HCT116 (cell line): ENCODE results near the gene TOX2. TPM values are rescaled to one million over a fixed set of nuclear protein-coding genes. Genes with fewer than 3 reads are reported as not detected.

ENCODE experiments used
- ATAC-seq: fragments of 200-7000 bp; cut with Tn5 transposase; 2 replicates; pipeline ENCODE4 v1.9.1; 2020; ENCODE audit warnings: mild to moderate bottlenecking, moderate library complexity
- BruUV-seq: library from RNA; stranded (reverse); fragments of 400-500 nt; replicated peaks from 2 replicates; lab custom pipeline; 2021; lab: Mats Ljungman, UMichigan
- CTCF ChIA-PET: fragments of 300-600 bp; sonication (Branson Sonifier 250); formaldehyde crosslinking; loops from one replicate; lab custom pipeline; 2021; ENCODE audit warnings: antibody characterized with exemption; lab: Charles Lee
- POLR2A ChIA-PET: fragments of 300-600, 350-600 bp; sonication (Branson Sonifier 250); formaldehyde crosslinking; loops from one replicate; lab custom pipeline; 2021; ENCODE audit warnings: antibody characterized with exemption; lab: Charles Lee
- RAD21 ChIA-PET, 2 experiments: fragments of 300-600 bp; sonication (Branson Sonifier 250); formaldehyde crosslinking; loops; one replicate each; lab custom pipeline; 2023; ENCODE audit warnings: low total read pairs in 2 of 2; ENCODE audit not compliant: uncharacterized antibody in 2 of 2, unreplicated experiment in 2 of 2, low non-redundant PET in 1 of 2; lab: Charles Lee
- DNase-seq: peaks from one replicate; pipeline ENCODE4 v3.0.0-alpha.2; 2010; ENCODE audit warnings: low read depth, low spot score
- H2AFZ ChIP-seq: fragments of 200-600 bp; shearing (Covaris generic), sonication (generic); 2 replicates; pipeline ENCODE4 v1.6.1; 2017; ENCODE audit warnings: low read depth, mixed run types, mixed read lengths, antibody characterized with exemption, low read length; ENCODE audit not compliant: poor library complexity, severe bottlenecking
- H3K27ac ChIP-seq: 2 replicates; pipeline ENCODE4 v1.5.1; 2012; ENCODE audit warnings: low read depth, low read length
- H3K27me3 ChIP-seq: fragments of 200-600 bp; sonication (generic); 2 replicates; pipeline ENCODE4 v1.6.1; 2016; ENCODE audit warnings: mixed run types, low read length, mixed read lengths; ENCODE audit not compliant: insufficient read depth
- H3K36me3 ChIP-seq, 2 experiments: fragments of 200-500 bp in 1 of 2; fragments of 200-600 bp in 1 of 2; sonication (Bioruptor generic) in 1 of 2; sonication (generic) in 1 of 2; 2 replicates each; pipeline versions ENCODE4 v1.5.1 to v1.6.1; 2014 to 2016; ENCODE audit warnings: low read length in 2 of 2, inconsistent platforms in 1 of 2, mixed read lengths in 1 of 2, mixed run types in 1 of 2; ENCODE audit not compliant: insufficient read depth in 2 of 2, control insufficient read depth in 1 of 2
- H3K4me1 ChIP-seq, 2 experiments: fragments of 200-600 bp in 1 of 2; sonication (generic) in 1 of 2; 2 replicates each; pipeline versions ENCODE4 v1.5.1 to v1.6.1; 2012 to 2017; ENCODE audit warnings: low read length in 2 of 2, inconsistent platforms in 1 of 2, mild to moderate bottlenecking in 1 of 2, mixed read lengths in 1 of 2, mixed run types in 1 of 2, moderate library complexity in 1 of 2; ENCODE audit not compliant: insufficient read depth in 2 of 2, control insufficient read depth in 1 of 2
- H3K4me2 ChIP-seq: fragments of 200-600 bp; sonication (generic); 2 replicates; pipeline ENCODE4 v1.6.1; 2017; ENCODE audit warnings: mixed run types, low read length, mixed read lengths
- H3K4me3 ChIP-seq, 2 experiments: fragments of 200-600 bp in 1 of 2; sonication (generic) in 1 of 2; replicated peaks in 1 of 2; 2 replicates each; pipeline ENCODE4 v1.5.1; 2011 to 2016; ENCODE audit warnings: low read length in 2 of 2, control low read depth in 1 of 2, low read depth in 1 of 2, mild to moderate bottlenecking in 1 of 2, mixed read lengths in 1 of 2, mixed run types in 1 of 2
- H3K79me2 ChIP-seq: fragments of 200-600 bp; sonication (generic); 2 replicates; pipeline ENCODE4 v1.6.1; 2017; ENCODE audit warnings: mild to moderate bottlenecking, mixed run types, low read length, moderate library complexity, mixed read lengths; ENCODE audit not compliant: insufficient read depth
- H3K9ac ChIP-seq: fragments of 200-600 bp; sonication (generic); 2 replicates; pipeline ENCODE4 v1.6.1; 2016; ENCODE audit warnings: low read length, mixed read lengths
- H3K9me2 ChIP-seq: fragments of 200-600 bp; sonication (generic), shearing (Covaris generic); 2 replicates; pipeline ENCODE4 v1.6.1; 2017; ENCODE audit warnings: mixed run types, mild to moderate bottlenecking, moderate library complexity; ENCODE audit not compliant: insufficient read depth
- H3K9me3 ChIP-seq, 2 experiments: fragments of 200-500 bp in 1 of 2; fragments of 200-600 bp in 1 of 2; sonication (Bioruptor generic) in 1 of 2; sonication (generic) in 1 of 2; 2 replicates each; pipeline ENCODE4 v1.6.1; 2014 to 2017; ENCODE audit warnings: low read length in 2 of 2, mixed read lengths in 2 of 2, inconsistent platforms in 1 of 2, low read depth in 1 of 2, mild to moderate bottlenecking in 1 of 2, mixed run types in 1 of 2, moderate library complexity in 1 of 2; ENCODE audit not compliant: control insufficient read depth in 1 of 2, insufficient read depth in 1 of 2
- H4K20me1 ChIP-seq: fragments of 200-600 bp; sonication (generic), shearing (Covaris generic); 2 replicates; pipeline ENCODE4 v1.6.1; 2017; ENCODE audit warnings: mixed run types, mild to moderate bottlenecking, moderate library complexity; ENCODE audit not compliant: insufficient read depth
- ELF1 ChIP-seq: IDR thresholded peaks from 2 replicates; pipeline ENCODE4 v1.6.1; 2012; ENCODE audit warnings: low read depth, borderline replicate concordance
- EZH2phosphoT487 ChIP-seq: fragments of 200-600 bp; IDR thresholded peaks from 2 replicates; pipeline ENCODE4 v1.6.1; 2018; ENCODE audit warnings: antibody characterized with exemption, borderline replicate concordance
- POLR2AphosphoS5 ChIP-seq: IDR thresholded peaks from 2 replicates; pipeline ENCODE4 v1.6.1; 2011; ENCODE audit warnings: mild to moderate bottlenecking, low read depth, low read length, moderate library complexity
- SIN3A ChIP-seq: IDR thresholded peaks from 2 replicates; pipeline ENCODE4 v1.6.1; 2012; ENCODE audit warnings: low read depth
- SP1 ChIP-seq: IDR thresholded peaks from 2 replicates; pipeline ENCODE4 v1.6.1; 2012; ENCODE audit warnings: low read depth
- SRF ChIP-seq: IDR thresholded peaks from 2 replicates; pipeline ENCODE4 v1.6.1; 2012; ENCODE audit warnings: low read depth
- TCF7L2 ChIP-seq: IDR thresholded peaks from 2 replicates; pipeline ENCODE4 v1.7.0; 2011; ENCODE audit warnings: borderline replicate concordance, inconsistent platforms; ENCODE audit not compliant: insufficient read depth, insufficient read length; ENCODE audit errors: extremely low read depth
- ZFX ChIP-seq: fragments of 450-650 bp; IDR thresholded peaks from 2 replicates; pipeline ENCODE4 v1.6.1; 2017
- ZNF274 ChIP-seq: fragments of 200-500 bp; sonication (Bioruptor generic); IDR thresholded peaks from 2 replicates; pipeline ENCODE4 v1.6.1; 2014; ENCODE audit warnings: mild to moderate bottlenecking, low read depth, low read length, inconsistent platforms
- intact Hi-C: fragments of 100-400 bp; cut with micrococcal nuclease; formaldehyde crosslinking; loops from 2 replicates; pipeline ENCODE4 v1.10.0; 2022
- total RNA-seq: library from RNA; stranded (reverse); gene quantifications from one replicate; pipeline ENCODE4 v1.2.1, GENCODE V29; 2021; ENCODE audit not compliant: unreplicated experiment
- TF ChIP-seq, protein P1 (sequence below): IDR thresholded peaks from 2 replicates; pipeline ENCODE4 v1.6.1; 2011; ENCODE audit warnings: mild to moderate bottlenecking, low read length, moderate library complexity; ENCODE audit not compliant: insufficient replicate concordance; ENCODE audit errors: extremely low read depth
- TF ChIP-seq, protein P2 (sequence below): IDR thresholded peaks from 2 replicates; pipeline ENCODE4 v1.6.1; 2012

Gene TOX2
- total RNA-seq, 1 experiment from 2014 or later: 39.6 TPM

DNA sequence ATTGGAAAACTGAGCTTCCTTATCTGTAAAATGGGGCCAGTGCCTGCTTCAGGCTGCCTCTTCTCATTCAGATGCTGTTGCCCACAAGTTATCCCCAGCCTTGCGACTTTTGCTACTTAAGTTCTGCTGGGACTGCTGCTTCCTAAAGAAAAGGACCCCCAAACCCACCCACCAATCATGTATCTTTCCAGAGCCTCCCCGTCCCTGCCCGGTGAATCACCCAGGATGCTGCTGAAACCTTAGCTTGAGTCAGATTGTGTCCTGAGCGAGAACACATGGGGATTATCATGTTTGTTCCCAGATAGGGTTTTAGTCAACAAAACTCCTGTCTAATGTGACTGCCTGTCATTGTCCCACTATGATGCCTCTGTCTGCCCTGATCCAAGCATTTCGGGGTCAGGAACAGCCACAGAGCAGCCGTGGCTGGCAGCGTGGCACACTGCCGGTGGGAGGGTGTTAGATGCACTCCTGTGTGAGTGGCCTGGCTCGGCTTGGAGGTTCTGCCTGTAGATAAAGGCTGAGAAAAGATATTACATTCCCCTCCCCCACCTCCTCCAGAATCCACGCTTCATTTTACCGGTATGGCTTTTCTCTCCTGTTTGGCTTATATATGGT is 79.9 kb downstream of the TOX2 start:
- no peaks in the 10 kb centered on the region for H3K79me2 ChIP-seq
- H3K9me2 ChIP-seq: no peaks in the 10 kb centered on the region
- H4K20me1 ChIP-seq: no peaks in the 10 kb centered on the region
- intact Hi-C loops: no loop called here
- 0 out of 4 replicates have a peak, but pooled peaks cover 0 to 4% of the 10 kb centered on the region in 2 experiments for H3K4me1 ChIP-seq
- ChIA-PET POLR2A (interaction anchor here (0.9 kb wide), 1 partner anchor 19 kb away, joined by 3 read pairs; no protein-coding TSS in a partner anchor), CTCF (interaction anchor here (1.8 kb wide), 1 partner anchor 11 kb away, joined by 5 read pairs; no protein-coding TSS in a partner anchor), RAD21 (no interaction called here)
- no peak overlapping the region for H3K4me3 ChIP-seq
- no TSS peak for BruUV-seq
- DNase-seq: no peak
- no peaks in the 10 kb centered on the region for H3K36me3 ChIP-seq
- H3K4me2 ChIP-seq: no peak overlapping the region
- H3K27ac ChIP-seq: no peak overlapping the region
- TF ChIP-seq SP1 (no peak), SRF (no peak), TCF7L2 (no peak), SIN3A (no peak), EZH2phosphoT487 (no peak), ZFX (no peak), ELF1 (no peak), POLR2AphosphoS5 (no peak), ZNF274 (no peak)
- TF ChIP-seq, protein P1, sequence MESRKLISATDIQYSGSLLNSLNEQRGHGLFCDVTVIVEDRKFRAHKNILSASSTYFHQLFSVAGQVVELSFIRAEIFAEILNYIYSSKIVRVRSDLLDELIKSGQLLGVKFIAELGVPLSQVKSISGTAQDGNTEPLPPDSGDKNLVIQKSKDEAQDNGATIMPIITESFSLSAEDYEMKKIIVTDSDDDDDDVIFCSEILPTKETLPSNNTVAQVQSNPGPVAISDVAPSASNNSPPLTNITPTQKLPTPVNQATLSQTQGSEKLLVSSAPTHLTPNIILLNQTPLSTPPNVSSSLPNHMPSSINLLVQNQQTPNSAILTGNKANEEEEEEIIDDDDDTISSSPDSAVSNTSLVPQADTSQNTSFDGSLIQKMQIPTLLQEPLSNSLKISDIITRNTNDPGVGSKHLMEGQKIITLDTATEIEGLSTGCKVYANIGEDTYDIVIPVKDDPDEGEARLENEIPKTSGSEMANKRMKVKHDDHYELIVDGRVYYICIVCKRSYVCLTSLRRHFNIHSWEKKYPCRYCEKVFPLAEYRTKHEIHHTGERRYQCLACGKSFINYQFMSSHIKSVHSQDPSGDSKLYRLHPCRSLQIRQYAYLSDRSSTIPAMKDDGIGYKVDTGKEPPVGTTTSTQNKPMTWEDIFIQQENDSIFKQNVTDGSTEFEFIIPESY: no peak
- TF ChIP-seq, protein P2, sequence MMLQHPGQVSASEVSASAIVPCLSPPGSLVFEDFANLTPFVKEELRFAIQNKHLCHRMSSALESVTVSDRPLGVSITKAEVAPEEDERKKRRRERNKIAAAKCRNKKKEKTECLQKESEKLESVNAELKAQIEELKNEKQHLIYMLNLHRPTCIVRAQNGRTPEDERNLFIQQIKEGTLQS: no peak
- TF ChIP-seq, all 23 proteins: peak for 0
- H2AFZ ChIP-seq: no peak overlapping the region
- no peak for ATAC-seq
- no peaks in the 10 kb centered on the region for H3K27me3 ChIP-seq
- no peaks in the 10 kb centered on the region for H3K9me3 ChIP-seq
- no peak overlapping the region for H3K9ac ChIP-seq
